ENCODE results near the gene DYNLT1. TPM values are rescaled to one million over a fixed set of nuclear protein-coding genes. Genes with fewer than 3 reads are reported as not detected.
A peak's percentile ranks its signal among the peaks of the same experiment; 100 is the strongest.
"Not testable (repeated sequence)": the region's sequence is repeated elsewhere in the genome, so short reads cannot be mapped to it uniquely, and the experiment has no call there.

Gene DYNLT1
- total RNA-seq, 1 experiment from 2014 or later = 105 TPM

DNA sequence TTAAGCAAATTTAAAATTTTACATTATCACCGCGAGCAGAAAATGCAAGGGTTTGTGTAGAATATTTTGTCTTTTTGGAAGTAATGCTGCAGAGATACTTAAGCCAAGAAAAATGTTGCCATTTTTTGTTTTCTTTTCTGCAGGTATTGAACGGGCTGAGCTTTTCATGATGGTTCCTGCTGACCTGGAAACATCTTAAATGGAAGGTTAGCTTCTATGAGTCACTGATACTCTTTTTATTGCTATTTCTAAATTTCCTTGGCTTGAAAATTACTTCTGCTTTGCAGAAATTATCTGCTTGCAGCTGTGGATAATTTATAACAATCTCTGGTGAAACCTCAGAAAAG is 18.0 kb upstream of the DYNLT1 start:
- BruUV-seq (replicated peaks) = no TSS peak
- Histone ChIP-seq H3K4me1 (replicated peaks; ENCODE audit: insufficient read depth) (peaks cover 79% of the 10 kb centered on the region), H3K27ac (no peak overlapping the region), H3K4me2 (no peak overlapping the region), H3K36me3 (ENCODE audit: low read depth) (0 out of 2 replicates have a peak, but pooled peaks cover 6% of the 10 kb centered on the region), H3K9me3 (ENCODE audit: insufficient read depth, low read depth) (no peaks in the 10 kb centered on the region), H3K4me3 (no peak overlapping the region), H3K27me3 (ENCODE audit: insufficient read depth, low read depth) (no peaks in the 10 kb centered on the region), H4K20me1 (ENCODE audit: insufficient read depth) (no peaks in the 10 kb centered on the region), H2AFZ (no peak overlapping the region), H3K79me2 (ENCODE audit: low read depth) (peaks cover 5% of the 10 kb centered on the region), H3K9me2 (ENCODE audit: insufficient read depth) (no peaks in the 10 kb centered on the region), H3F3A (ENCODE audit: insufficient read depth, low read depth) (peaks cover 36% of the 10 kb centered on the region)
- no peak for TF ChIP-seq EZH2 (IDR thresholded peaks at IDR 0.05; ENCODE audit: low read depth)
- TF ChIP-seq, protein P1, sequence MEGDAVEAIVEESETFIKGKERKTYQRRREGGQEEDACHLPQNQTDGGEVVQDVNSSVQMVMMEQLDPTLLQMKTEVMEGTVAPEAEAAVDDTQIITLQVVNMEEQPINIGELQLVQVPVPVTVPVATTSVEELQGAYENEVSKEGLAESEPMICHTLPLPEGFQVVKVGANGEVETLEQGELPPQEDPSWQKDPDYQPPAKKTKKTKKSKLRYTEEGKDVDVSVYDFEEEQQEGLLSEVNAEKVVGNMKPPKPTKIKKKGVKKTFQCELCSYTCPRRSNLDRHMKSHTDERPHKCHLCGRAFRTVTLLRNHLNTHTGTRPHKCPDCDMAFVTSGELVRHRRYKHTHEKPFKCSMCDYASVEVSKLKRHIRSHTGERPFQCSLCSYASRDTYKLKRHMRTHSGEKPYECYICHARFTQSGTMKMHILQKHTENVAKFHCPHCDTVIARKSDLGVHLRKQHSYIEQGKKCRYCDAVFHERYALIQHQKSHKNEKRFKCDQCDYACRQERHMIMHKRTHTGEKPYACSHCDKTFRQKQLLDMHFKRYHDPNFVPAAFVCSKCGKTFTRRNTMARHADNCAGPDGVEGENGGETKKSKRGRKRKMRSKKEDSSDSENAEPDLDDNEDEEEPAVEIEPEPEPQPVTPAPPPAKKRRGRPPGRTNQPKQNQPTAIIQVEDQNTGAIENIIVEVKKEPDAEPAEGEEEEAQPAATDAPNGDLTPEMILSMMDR (conservative IDR thresholded peaks at IDR 0.05) = no peak
- CTCF ChIA-PET = no interaction called here
- intact Hi-C loops (cut with micrococcal nuclease; ENCODE audit: unreplicated experiment) = no loop called here
- no peak for DNase-seq
- POLR2A ChIA-PET (ENCODE audit: unreplicated experiment) = no interaction called here

DNA sequence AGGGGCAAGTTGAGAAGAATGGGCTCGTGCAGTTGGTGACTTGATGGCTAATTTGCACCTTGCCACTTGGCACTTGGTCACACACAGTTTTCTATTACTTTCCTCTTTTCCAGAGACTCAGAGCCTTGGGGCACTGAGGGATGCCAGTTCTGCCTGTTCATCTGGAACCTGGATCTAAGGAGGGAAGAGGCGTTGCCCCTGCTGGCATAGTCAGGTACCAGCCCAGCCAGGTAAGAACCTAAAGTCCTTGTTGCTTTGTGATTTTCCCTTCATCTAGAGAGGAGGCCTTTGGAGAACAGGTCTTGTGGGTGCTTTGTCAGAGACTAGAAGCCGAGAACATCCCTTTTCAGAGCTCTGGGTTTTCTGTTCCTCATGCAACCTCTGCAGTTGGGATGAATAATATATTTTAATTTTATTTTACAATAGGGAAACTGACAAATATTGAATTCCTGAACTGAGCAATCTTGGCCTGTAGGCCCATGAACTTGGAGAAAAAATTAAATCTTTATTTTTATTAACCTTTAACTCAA is 16.7 kb upstream of the DYNLT1 start:
- H3K27me3 ChIP-seq (ENCODE audit: insufficient read depth, low read depth) = no peaks in the 10 kb centered on the region
- H4K20me1 ChIP-seq (ENCODE audit: insufficient read depth) = no peaks in the 10 kb centered on the region
- intact Hi-C loops (cut with micrococcal nuclease; ENCODE audit: unreplicated experiment) = no loop called here
- 0 out of 2 replicates have a peak, but pooled peaks cover 6% of the 10 kb centered on the region for H3K36me3 ChIP-seq (ENCODE audit: low read depth)
- H3K27ac ChIP-seq = no peak overlapping the region
- POLR2A ChIA-PET (ENCODE audit: unreplicated experiment) = no interaction called here
- H3K4me3 ChIP-seq = no peak overlapping the region
- peaks cover 80% of the 10 kb centered on the region for H3K4me1 ChIP-seq (replicated peaks; ENCODE audit: insufficient read depth)
- H3K4me2 ChIP-seq = 0 out of 2 replicates have a peak overlapping the region, but pooled peaks have one; percentile 16
- no peak overlapping the region for H2AFZ ChIP-seq
- H3K9me2 ChIP-seq (ENCODE audit: insufficient read depth) = no peaks in the 10 kb centered on the region
- TF ChIP-seq, protein P1 (conservative IDR thresholded peaks at IDR 0.05) = 0 out of 2 replicates have a peak, but pooled peaks have one; percentile 19
- TF ChIP-seq EZH2 (IDR thresholded peaks at IDR 0.05; ENCODE audit: low read depth) = no peak
- peaks cover 8% of the 10 kb centered on the region for H3K79me2 ChIP-seq (ENCODE audit: low read depth)
- H3K9me3 ChIP-seq (ENCODE audit: insufficient read depth, low read depth) = no peaks in the 10 kb centered on the region
- DNase-seq = peak in 1 of 2 experiments; percentile 50
- CTCF ChIA-PET = interaction anchor here (1.5 kb wide), 1 partner anchor 16 kb away, joined by 3 read pairs; no protein-coding TSS in a partner anchor
- BruUV-seq (replicated peaks) = no TSS peak
- peaks cover 37% of the 10 kb centered on the region for H3F3A ChIP-seq (ENCODE audit: insufficient read depth, low read depth)

DNA sequence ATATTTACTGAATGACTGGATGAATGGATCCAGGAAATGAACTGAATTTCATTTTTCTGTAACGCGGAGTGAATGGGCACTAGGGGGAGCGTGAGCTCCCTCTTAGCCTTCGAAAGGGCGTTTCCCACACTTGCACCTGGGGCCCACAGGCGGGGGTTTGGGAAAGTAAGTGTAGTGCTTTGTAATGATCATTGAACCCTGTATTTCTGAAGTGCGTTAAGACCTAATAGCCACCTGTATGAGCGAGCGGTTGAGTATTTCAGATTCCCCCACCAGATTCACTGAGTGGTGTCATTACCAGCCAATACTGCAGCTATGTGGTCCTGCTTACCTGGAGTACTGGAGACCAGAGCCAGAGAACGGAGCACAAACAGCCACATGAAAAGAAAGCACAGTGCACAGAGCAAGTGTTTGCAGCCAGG is 15.8 kb upstream of the DYNLT1 start:
- Histone ChIP-seq H4K20me1 (ENCODE audit: insufficient read depth) (no peaks in the 10 kb centered on the region), H3K36me3 (ENCODE audit: low read depth) (0 out of 2 replicates have a peak, but pooled peaks cover 6% of the 10 kb centered on the region), H2AFZ (no peak overlapping the region), H3K9me2 (ENCODE audit: insufficient read depth) (no peaks in the 10 kb centered on the region), H3F3A (ENCODE audit: insufficient read depth, low read depth) (peaks cover 37% of the 10 kb centered on the region), H3K9me3 (ENCODE audit: insufficient read depth, low read depth) (no peaks in the 10 kb centered on the region), H3K27me3 (ENCODE audit: insufficient read depth, low read depth) (no peaks in the 10 kb centered on the region), H3K27ac (0 out of 2 replicates have a peak overlapping the region, but pooled peaks have one; percentile 7), H3K79me2 (ENCODE audit: low read depth) (peaks cover 8% of the 10 kb centered on the region), H3K4me2 (peak overlapping the region; percentile 16), H3K4me1 (replicated peaks; ENCODE audit: insufficient read depth) (peaks cover 80% of the 10 kb centered on the region), H3K4me3 (no peak overlapping the region)
- BruUV-seq (replicated peaks) = no TSS peak
- POLR2A ChIA-PET (ENCODE audit: unreplicated experiment) = interaction anchor here (0.6 to 0.7 kb wide), 2 partner anchors 15 to 18 kb away, joined by 3 to 4 read pairs; no protein-coding TSS in a partner anchor
- intact Hi-C loops (cut with micrococcal nuclease; ENCODE audit: unreplicated experiment) = loop anchor here (1.0 kb wide), 1 partner anchor 31 kb away; no protein-coding TSS in a partner anchor
- CTCF ChIA-PET = interaction anchor here (0.7 to 1.5 kb wide), 4 partner anchors 15 to 446 kb away, joined by 3 to 5 read pairs (median 4); no protein-coding TSS in a partner anchor
- peak in 1 of 2 experiments; percentile 78 for DNase-seq
- TF ChIP-seq EZH2 (IDR thresholded peaks at IDR 0.05; ENCODE audit: low read depth) = no peak
- TF ChIP-seq, protein P1 (conservative IDR thresholded peaks at IDR 0.05) = peak; percentile 74

DNA sequence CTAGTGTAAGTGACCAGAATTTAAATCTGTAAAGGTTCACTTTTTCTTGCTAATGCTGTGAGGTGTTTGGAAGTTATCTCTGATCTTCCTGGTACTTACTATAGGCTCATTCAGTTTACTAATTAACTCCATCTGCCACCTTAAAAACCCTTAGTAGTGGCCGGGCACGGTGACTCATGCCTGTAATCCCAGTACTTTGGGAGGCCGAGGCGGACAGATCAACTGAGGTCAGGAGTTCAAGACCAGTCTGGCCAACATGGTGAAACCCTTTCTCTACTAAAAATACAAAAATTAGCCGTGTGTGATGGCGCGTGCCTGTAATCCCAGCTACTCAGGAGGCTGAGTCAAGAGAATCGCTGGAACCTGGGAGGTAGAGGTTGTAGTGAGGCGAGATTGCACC is 12.4 kb upstream of the DYNLT1 start:
- Histone ChIP-seq H3K4me2 (peak overlapping the region; percentile 46; the same call in 1 of the 2 replicates), H3K27ac (peak overlapping the region; percentile 53), H3K4me1 (replicated peaks; ENCODE audit: insufficient read depth) (peaks cover 69% of the 10 kb centered on the region), H3F3A (ENCODE audit: insufficient read depth, low read depth) (peaks cover 51% of the 10 kb centered on the region)
- BruUV-seq (replicated peaks); H2AFZ ChIP-seq; H4K20me1 ChIP-seq (ENCODE audit: insufficient read depth); CTCF ChIA-PET; POLR2A ChIA-PET (ENCODE audit: unreplicated experiment); intact Hi-C loops (cut with micrococcal nuclease; ENCODE audit: unreplicated experiment); H3K4me3 ChIP-seq; H3K36me3 ChIP-seq (ENCODE audit: low read depth); H3K79me2 ChIP-seq (ENCODE audit: low read depth); H3K9me3 ChIP-seq (ENCODE audit: insufficient read depth, low read depth); H3K27me3 ChIP-seq (ENCODE audit: insufficient read depth, low read depth); H3K9me2 ChIP-seq (ENCODE audit: insufficient read depth): not testable (repeated sequence)
- peak in 1 of 2 experiments; percentile 58 for DNase-seq

Measured in PC-9 (cell line).